ENCODE results near the gene AKR1C4. TPM values are rescaled to one million over a fixed set of nuclear protein-coding genes. Genes with fewer than 3 reads are reported as not detected.

AKR1C4 gene
- total and polyA plus RNA-seq, 2 of the 8 experiments (the other 6 are each of a cell fraction or from before 2014, with no cell fraction given) = not detected

GRCh38 chr10:5157501-5157900 is 39.1 kb upstream of the AKR1C4 start:
- 84% methylated on average over 10 of the region's 10 CpGs; no CpG with 5 or more reads in 1 of the 2 experiments for WGBS, 2 experiments (ENCODE audit: extremely low coverage in 1 of 2, insufficient coverage in 1 of 2, insufficient read length in 1 of 2, insufficient replicate concordance in 2 of 2, low coverage in 1 of 2, low lambda C conversion rate in 2 of 2, missing lambda C conversion rate in 1 of 2)

More at GRCh38 chr10:5157501-5157900, 39.1 kb upstream of the AKR1C4 start:
- H3K4me1 ChIP-seq (replicated peaks in 1 of 4; ENCODE audit: control insufficient read depth in 3 of 4, insufficient read depth in 4 of 4, low read length in 3 of 4) = no peaks in the 10 kb centered on the region
- no peak overlapping the region for H3K4me2 ChIP-seq (ENCODE audit: insufficient read depth in 1 of 2, low read depth in 2 of 2, low read length in 2 of 2)
- no peak overlapping the region for H3K14ac ChIP-seq (ENCODE audit: insufficient read length)
- TF ChIP-seq ATF3 (IDR thresholded peaks at IDR 0.05; ENCODE audit: insufficient read depth, low read depth, low read length) (no peak), TAF1 (IDR thresholded peaks at IDR 0.05; ENCODE audit: low read depth, low read length) (no peak), RNF2 (IDR thresholded peaks at IDR 0.05; ENCODE audit: borderline replicate concordance, low read depth, low read length, missing control alignments, poor library complexity, severe bottlenecking) (no peak), SP4 (IDR thresholded peaks at IDR 0.05; ENCODE audit: low read length) (no peak), BRCA1 (IDR thresholded peaks at IDR 0.05; ENCODE audit: low read depth, low read length) (no peak), BACH1 (IDR thresholded peaks at IDR 0.05; ENCODE audit: low read length) (no peak), HDAC6 (IDR thresholded peaks at IDR 0.05; ENCODE audit: low read depth, low read length) (no peak)
- no peak overlapping the region for H4K8ac ChIP-seq (ENCODE audit: extremely low read depth, insufficient read depth, low read length)
- peaks cover 33 to 51% of the 10 kb centered on the region in 2 experiments for H3K9me3 ChIP-seq (ENCODE audit: insufficient read depth in 2 of 2, low read depth in 1 of 2, low read length in 1 of 2)
- no peak overlapping the region for H3K4ac ChIP-seq (replicated peaks; ENCODE audit: insufficient read length, low read depth, low read length)
- no peaks in the 10 kb centered on the region for H3K79me2 ChIP-seq (ENCODE audit: control insufficient read depth in 1 of 2, insufficient read depth in 2 of 2, low read length in 2 of 2)
- no peak overlapping the region for H4K91ac ChIP-seq (replicated peaks; ENCODE audit: insufficient read length, low read length)
- ChIA-PET POLR2A (ENCODE audit: partially characterized antibody) (no interaction called here), CTCF (ENCODE audit: partially characterized antibody) (no interaction called here)
- H3K79me1 ChIP-seq (ENCODE audit: low read depth, low read length) = no peaks in the 10 kb centered on the region
- H2AFZ ChIP-seq (ENCODE audit: low read length) = no peak overlapping the region
- no peak overlapping the region for H2BK15ac ChIP-seq (ENCODE audit: low read length)
- no peak overlapping the region for H2BK120ac ChIP-seq (replicated peaks; ENCODE audit: low read depth, low read length)
- DNase-seq (ENCODE audit: low read depth in 1 of 2, low spot score in 2 of 2) (no peak), FAIRE-seq (no peak)
- H3K27ac ChIP-seq (ENCODE audit: low read depth, low read length) = no peak overlapping the region
- no peak overlapping the region for H3K23ac ChIP-seq (ENCODE audit: insufficient read length)
- no peak overlapping the region for H3K18ac ChIP-seq (ENCODE audit: extremely low read depth, low read length)
- no peak overlapping the region for H3K56ac ChIP-seq (replicated peaks; ENCODE audit: insufficient read length, low read depth, low read length)
- no peak overlapping the region for H3K9ac ChIP-seq (replicated peaks in 1 of 4; ENCODE audit: extremely low read depth in 1 of 4, low read depth in 3 of 4, low read length in 3 of 4)
- H2BK5ac ChIP-seq (ENCODE audit: low read depth, low read length) = no peak overlapping the region
- no peak overlapping the region for H2BK20ac ChIP-seq (ENCODE audit: low read length)
- no peaks in the 10 kb centered on the region for H3K27me3 ChIP-seq (replicated peaks in 1 of 4; ENCODE audit: control insufficient read depth in 3 of 4, extremely low read depth in 1 of 4, insufficient read depth in 3 of 4, low read length in 3 of 4)
- H3K4me3 ChIP-seq (ENCODE audit: extremely low read depth in 1 of 4, insufficient read depth in 2 of 4, low read depth in 3 of 4, low read length in 4 of 4) = no peak overlapping the region
- H3K23me2 ChIP-seq (ENCODE audit: low read depth, low read length) = no peaks in the 10 kb centered on the region
- no peak overlapping the region for H2BK12ac ChIP-seq (ENCODE audit: low read depth, low read length)
- no peak overlapping the region for H4K5ac ChIP-seq (ENCODE audit: insufficient read length, low read depth, low read length)
- H3K36me3 ChIP-seq (ENCODE audit: control insufficient read depth in 2 of 4, insufficient read depth in 4 of 4, low read length in 3 of 4) = no peaks in the 10 kb centered on the region
- no peaks in the 10 kb centered on the region for H4K20me1 ChIP-seq (replicated peaks in 1 of 2; ENCODE audit: control insufficient read depth in 1 of 2, insufficient read depth in 2 of 2, low read length in 2 of 2)
- H2AK5ac ChIP-seq (ENCODE audit: low read depth, low read length) = no peak overlapping the region

Measured in H1 (cell line).